ENCODE measurements around the gene NBEA.

The NBEA gene

DNA sequence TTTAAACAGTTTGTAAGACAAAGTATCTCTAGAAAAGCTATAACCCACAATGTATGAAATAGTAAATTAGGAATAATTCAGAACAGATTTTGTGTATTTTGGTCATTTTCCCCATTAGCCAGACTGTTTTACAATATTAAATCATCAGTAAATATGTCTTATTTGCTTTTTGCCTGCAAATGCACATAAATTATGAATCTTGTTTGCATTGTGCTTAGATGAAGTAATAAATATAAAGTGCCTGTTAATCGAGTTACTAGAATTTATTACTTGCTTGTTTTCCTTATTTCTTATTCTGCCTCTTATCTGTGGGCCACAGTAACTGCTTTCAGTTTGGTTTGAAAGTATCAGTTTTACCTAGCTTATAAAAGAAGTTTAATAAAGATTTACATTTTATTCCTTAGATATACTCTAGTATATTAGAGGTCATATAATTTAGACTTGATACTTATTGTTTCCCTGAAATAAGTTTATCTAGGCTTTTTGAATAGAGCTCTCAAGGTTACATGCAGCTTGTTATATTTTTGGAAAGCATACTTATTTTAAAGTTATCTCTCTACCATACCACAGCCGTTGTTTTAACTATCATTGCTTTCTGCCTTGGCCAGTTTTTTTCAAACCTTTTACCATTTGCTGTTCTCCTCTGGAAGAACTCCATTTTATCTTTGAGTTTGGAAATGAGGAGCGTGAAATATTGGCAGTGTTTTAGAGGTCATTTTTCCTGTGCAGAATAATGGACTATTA is 238.0 kb downstream of the NBEA start:
- no peak for DNase-seq (ENCODE audit: low read depth)

DNA sequence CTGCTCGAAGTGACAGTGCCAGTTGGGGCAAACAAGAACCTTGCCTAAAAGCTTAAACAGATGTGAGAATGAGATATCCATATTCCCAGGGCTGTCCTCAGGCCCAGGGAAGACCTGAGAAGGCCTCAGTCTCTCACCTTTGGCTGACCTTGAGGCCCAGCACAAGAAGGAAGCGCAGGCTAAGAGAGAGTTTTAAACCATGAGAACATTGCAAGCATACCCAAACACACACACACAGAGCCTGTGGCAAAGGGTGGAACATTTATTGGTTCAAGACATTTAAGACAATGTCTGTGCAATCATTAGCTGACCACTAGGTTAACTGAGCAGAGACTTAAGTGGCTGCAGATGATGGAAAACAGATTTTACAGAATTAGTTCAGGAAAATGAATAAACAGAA is 248.2 kb downstream of the NBEA start:
- no peak for DNase-seq (ENCODE audit: low read depth)

DNA sequence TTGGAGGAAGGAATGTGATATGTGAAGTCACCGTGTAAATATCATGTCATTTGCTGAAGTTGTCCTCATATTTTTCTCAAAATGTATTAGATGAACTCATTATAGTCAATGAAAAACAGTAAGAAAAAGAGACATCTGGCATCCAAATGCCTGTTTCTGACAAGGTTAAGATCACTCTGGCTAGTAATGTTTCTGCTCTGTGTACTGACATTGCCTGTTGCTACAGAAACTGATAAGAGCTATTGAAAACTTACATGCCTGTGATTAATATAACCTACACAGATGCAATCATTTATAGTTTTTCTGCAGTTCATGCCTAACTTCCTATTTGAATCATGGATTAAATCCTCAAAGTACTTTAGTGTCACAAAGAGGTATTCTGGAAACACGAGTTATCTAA is 249.8 kb downstream of the NBEA start:
- no peak for DNase-seq (ENCODE audit: low read depth)

DNA sequence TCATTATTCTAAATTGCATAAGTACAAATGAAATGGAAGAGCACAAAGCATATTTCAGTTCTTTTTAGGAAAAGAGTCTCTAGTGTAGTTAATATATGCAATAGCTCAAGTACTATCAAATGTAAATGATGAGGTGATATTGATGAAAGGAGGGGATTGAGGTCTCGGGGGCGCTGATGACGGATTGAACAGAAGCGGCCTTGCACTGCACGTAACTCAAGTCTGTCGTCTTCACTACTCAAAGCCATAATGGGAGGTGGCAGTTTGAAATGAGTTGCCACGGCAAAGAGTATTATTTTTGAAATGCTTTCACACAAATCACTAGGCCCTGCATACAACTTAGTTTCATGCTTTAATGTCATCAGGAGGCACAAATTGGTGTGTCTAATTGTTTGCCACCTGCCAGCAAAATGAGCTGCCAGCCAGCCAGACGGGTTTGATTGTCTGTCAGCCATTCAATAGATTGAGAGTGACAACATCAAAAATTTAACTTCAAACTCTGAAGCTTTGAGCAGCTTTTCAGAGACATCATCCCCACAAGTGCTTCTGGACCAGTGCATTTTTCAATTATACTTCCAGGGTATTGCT is 256.6 kb downstream of the NBEA start:
- DNase-seq (ENCODE audit: low read depth): no peak

DNA sequence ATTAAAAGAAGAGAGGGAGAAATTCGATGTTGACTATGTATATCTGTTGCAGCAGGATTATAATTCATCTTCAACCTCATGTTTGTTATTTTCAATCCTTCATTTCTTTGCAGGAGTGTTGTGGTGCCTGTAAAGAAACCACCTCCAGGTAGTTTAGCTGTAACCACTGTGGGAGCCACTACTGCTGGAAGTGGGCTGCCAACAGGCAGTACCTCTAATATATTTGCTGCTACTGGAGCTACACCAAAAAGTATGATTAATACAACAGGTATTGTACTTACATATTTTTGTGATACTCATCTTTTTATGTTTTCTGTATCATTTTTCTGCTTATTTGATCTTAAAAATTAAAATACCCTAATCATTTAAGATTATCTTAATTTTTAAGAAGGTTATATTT is 266.5 kb downstream of the NBEA start:
- no peak for DNase-seq (ENCODE audit: low read depth)

DNA sequence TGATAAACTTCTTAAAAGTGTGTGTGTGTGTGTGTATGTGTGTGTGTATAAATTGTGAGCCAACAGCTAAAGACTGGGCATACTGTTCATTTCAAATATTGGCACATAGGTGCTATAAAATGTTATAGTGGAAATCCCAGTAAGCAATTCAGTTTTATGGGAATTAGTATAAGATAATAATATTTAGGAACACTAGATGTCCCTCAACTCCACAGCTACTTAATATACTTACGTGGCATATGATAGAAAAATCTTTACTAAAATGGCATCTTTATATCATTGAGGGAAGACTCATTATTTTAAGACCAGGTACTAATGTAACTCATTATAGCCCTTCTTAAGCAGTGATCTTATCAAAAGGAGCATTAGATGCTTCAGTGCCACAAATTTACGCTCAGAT is 268.2 kb downstream of the NBEA start:
- DNase-seq (ENCODE audit: low read depth): no peak

DNA sequence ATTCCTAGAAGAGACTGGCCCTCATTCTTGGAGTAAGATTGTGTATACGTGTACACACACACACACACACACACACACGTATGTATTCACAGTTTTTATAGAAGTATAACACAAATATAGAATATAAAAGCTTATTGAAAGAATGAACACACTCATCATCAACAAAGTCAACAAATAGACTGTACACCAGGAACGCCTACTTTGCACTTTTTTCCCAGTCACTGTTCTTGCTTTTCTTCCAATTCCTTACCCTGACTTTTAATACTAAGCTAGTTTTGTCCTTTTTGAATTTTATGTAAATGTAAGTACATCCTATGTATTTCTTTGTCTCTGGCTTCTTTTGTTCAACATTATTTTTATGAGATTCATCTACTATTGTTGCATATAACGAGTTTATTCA is 269.9 kb downstream of the NBEA start:
- DNase-seq (ENCODE audit: low read depth): no peak

DNA sequence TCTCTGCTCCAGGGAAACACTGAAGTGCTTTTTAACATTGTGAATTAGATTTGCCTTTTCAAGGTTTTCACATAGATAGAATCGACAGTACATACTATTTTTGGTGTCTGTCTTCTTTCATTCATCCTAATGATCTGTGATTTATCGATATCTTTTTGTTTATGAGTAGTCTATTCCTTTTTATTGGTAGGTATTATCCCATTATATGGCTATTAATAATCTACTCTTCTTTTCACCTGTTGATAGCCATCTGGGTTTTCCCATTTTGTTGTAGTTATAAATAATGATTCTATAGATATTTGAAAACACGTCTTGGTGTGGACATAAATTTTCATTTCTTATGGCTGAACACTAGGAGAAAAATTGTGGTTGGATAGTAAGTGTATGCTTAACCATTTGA is 271.8 kb downstream of the NBEA start:
- DNase-seq (ENCODE audit: low read depth): no peak

DNA sequence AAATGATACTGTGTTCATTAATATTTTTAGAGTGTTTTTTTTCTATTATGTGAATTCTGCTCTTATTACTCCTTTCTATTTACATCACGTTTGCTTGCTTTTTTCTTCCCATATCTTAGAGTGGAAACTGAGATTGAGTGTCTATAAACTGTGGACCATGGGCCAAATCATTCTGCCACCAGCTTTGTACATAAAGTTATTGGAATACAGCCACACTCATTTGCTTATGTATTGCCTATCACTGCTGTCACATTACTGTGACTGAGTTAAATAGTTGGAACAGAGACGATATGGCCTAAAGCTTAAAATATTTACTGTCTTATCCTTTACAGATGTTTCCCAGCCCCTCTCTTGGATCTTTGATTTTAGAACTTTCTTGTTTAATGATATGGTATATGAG is 274.1 kb downstream of the NBEA start:
- no peak for DNase-seq (ENCODE audit: low read depth)

DNA sequence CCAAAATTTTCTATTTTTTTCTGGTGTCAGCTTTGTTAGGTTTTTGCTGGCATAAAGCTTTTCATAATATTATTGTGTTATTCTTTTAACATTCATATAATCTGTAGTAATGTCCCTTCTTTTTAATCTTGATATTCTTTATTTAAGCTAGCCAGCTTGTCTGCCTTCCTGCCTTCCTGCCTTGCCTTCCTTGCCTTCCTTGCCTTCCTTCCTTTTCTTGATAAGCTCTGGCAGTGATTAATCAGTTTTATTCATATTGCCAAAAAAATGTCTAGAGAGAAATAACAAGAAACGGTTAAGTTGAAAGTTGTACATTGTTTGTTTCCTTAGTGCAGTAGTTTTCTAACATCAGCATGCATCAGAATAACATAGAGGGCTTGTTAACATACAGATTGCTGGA is 277.0 kb downstream of the NBEA start:
- DNase-seq (ENCODE audit: low read depth): no peak

DNA sequence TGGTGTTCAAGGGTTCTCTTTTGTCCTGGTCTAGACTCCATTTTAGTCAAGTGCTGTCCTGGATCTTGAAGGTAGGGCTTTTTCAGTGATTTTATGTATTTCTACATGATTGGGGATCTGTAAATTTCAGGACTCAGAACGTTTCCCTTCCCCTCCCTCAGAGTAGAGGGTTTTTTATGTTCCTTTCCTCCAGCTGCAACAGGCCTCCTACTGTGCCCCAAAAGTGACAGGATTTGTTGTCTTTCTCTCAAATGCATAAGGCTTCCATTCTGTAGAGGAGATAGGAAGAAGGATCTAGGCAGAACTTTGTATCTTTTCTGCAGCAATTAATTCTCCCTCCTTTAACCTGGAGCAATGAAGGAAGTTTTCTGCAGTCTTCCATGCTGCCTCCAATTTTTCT is 283.1 kb downstream of the NBEA start:
- no peak for DNase-seq (ENCODE audit: low read depth)

DNA sequence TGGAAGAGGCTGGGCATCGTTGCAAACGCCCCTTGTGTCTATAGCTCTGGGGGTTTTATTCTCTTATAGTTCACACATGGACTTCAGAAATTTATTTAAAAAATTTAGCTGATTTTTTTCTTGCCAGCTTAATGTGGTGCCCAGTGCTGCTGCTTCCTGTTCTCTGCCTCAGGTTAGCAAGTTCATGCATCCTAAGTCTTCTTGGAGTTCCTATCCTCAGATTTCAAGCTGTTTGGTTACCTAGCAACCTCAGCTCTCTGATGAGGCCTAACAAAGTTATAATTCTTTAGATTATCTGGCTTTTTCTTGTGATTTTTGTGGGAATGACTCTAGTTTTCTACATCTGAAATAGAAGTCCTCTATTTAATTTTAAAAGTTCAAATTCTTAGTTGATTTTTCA is 283.5 kb downstream of the NBEA start:
- DNase-seq (ENCODE audit: low read depth): no peak

DNA sequence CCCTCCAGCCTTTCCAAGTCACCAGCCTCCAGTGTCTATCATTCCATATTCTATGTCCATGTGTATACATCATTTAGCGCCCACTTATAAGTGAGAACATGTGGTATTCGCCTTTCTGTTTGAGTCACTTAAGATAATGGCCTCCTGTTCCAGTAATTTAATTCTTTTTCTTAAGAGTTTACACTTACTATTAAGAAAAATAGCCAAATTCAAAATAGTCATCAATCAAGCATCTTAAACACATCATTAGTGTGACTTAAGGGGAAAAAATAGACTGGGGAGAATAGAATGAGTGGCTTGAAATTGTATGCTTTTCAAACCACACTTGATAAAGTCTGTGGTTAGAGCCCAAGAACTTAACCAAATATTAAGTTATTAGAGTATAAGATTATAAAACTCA is 286.5 kb downstream of the NBEA start:
- no peak for DNase-seq (ENCODE audit: low read depth)

DNA sequence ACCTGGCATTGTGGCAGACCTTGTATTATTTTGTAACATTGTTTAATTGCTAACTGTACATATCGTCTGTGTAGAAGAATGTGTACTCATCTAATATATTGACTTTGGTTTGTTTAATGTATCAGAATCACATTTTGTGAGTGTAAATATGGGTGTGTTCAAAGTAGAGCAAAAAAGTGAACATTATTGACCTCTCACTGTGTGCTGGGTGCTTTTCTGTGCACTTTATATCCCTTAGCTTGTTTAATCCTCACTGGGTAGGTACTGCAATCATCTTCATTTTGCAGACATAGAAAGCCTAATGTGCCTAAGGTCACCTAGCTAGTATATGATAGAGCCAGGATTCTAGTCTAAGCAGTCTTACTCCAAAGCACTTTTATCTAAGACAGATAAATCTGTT is 289.4 kb downstream of the NBEA start:
- DNase-seq (ENCODE audit: low read depth): no peak

DNA sequence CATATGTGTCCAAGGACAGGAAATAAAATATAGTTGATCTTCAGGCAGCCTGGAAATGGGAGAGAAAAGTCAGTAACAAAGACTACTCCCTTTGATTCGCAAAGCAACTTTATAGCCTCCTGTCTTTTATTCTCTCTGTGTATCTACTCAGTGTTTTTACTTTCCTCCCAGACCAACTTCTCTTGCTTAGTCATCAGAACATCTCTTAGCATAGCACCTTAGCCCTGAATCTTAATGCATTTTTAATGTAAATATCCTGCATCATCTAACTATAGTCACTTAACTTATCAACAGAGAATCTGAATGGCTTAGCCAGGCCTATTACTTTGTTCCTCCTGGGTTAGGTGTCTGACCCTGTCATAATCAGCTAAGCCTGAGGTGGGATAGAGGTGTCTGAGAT is 296.2 kb downstream of the NBEA start:
- DNase-seq (ENCODE audit: low read depth): no peak

DNA sequence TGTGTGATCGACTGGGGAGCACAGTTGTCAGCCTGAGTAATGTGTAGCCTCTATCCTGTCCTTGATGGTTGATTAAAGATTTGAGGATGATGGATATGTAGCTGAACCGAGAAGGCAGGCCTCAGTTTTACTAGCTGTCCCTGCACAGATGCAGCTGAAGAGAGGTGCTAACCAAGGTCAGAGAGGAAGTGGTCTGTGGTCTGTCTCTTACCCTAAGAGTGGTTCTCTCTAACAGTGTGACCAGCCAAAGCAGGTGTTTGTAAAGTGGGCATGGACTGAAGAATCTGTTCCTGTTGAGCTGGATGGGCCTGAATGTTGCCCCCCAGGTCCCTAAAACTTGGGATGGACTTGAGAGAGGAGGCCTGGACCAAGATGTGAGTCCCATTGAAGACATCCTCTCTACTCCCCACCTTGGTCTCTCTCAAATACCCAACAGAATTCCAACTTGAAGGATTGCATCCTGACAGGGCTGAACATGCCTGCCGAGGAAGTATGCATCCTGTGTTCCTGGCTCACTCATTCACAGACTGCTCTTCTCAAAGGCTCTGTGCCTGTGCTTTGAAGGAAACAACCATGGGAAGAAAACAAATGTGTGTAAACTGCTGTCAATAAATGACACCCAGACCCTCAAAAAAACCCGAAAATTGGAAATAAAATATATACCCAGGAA is 310.6 kb downstream of the NBEA start:
- DNase-seq (ENCODE audit: low read depth): no peak

DNA sequence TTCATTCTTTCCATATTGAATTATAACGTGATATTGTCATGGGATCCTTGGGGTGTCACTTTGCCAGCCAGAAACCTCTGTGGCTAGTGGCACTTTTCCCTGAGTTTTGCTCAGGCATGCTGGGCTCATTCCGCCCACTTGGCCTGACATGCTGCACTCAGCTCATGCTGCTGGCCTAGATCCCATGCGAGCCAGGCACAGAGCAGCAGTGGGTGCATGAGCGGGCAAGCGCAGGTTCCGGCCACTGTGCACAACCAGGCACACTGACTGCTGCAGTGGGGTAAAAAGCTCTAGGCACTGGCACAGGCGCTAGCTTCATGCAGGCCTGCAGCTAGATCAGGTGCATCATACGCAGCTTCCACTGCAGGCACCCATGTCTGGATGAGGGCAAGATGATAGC is 313.2 kb downstream of the NBEA start:
- DNase-seq (ENCODE audit: low read depth): no peak

DNA sequence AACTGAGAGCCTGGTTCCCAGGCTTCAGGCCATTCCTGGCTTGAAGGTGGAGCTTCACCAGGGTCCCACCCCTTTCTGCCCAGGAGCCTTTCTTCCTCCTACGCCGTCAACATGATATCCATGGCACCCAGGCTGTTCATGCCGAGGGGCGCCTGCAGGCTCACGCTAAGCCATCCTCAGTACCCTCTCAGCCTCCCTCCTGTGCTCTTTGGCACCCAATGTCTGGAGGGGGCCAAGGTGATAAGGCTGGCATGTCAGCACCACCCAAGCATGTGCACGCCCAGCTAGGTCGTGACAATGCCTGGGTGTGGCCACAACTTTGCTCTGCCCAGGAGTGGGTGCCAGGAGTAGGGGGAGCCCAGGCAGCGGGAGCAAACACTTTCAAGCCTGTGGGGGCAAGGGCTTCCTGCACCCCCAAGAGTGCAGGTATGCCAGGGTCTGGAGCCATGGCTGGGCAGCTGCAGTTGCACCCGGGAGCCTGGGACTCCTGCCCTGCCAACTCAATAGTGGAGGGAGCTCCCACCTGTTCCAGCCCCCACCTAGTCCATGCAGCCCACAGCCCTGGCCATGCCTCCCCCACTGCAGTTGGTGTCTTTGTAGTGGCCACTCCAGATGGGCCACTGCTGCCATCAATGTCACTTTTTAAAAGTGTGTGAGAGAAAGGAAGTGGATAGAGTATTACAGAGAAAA is 314.5 kb downstream of the NBEA start:
- DNase-seq (ENCODE audit: low read depth): no peak

DNA sequence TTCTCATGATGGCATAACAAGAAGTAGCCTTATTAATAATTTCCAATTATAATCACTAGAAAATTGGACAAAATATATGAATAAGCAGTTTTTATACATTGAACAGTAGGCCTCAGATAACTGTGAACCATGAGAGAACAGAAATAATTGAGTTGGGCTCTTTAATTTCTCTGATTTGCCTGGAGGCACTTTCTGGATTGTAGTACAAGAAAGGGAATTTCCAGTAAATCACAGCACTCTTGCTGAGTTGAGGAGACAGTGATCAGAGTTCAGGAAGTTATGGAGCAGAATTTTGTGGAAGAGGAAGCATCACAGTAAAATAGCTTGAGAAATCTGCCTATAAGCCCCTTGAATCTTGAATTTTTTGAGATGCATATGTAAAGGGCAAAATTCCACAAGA is 318.2 kb downstream of the NBEA start:
- no peak for DNase-seq (ENCODE audit: low read depth)

DNA sequence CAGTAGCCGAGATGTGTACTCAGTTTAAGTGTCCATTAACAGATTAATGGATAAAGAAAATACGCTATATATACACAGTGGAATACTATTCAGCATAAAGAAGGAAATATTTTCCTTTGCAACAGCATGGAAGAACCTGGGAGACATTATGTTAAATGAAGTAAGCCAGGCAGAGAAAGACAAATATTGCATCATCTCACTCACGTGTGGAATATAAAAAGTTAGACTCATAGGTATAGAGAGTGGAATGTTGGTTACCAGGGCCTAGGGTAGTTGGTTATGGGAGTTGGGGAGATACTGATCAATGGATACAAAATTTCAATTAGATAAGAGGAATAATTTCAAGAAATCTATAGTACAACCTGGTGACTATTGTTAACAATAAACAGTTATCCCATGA is 324.3 kb downstream of the NBEA start:
- DNase-seq (ENCODE audit: low read depth): no peak

DNA sequence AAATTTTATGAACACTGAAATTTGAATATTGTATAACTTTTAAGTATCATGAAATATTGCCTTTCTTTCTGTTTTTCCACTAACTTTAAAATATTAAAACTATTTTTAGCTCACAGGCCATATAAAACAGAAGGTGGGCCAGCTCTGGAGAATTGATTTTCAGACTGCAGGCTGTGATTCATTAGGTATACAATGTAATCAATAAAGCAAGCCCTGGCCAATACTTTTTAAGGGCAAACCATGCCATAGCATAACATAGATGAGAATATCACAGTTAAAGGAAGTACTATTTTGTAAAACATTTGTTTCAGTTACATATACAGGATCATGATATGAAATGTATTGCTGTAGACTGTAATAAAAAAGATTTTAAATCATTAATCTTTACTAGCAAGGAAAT is 336.8 kb downstream of the NBEA start:
- no peak for DNase-seq (ENCODE audit: low read depth)

DNA sequence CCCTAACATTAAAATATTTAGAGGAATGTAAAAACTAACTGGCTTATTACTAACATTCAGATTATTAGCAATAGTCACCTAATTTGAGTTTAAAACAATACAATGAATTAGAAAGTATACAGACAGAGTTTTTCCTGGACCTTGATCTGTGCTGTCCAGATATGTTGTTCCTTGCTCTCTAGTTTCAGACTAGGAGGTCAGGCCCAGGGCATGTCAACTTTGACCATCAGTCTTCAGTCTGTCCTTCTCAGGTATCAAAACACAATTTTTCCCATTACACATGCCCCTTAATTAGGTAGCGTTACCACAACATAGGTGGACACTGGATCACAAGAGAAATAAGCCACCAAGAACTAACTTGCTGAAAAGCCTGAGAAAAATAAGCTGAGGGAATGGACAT is 337.4 kb downstream of the NBEA start:
- no peak for DNase-seq (ENCODE audit: low read depth)

DNA sequence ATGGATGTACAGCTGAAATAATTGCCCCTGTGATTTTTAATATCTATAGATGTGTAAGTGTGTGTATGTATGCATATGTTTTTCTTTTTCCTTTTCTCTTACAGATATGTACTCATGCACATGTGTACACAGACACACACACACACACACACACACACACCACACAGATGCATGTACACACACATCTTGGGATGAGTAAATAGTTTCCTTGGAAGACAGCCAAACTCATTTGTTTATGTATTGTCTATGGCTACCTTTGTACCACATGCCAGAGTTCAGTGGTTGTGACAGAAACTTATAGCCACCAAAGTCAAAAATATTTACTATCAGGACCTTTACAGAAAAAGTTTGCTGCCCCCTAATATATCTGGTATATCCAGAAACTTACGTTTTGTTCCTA is 341.8 kb downstream of the NBEA start:
- DNase-seq (ENCODE audit: low read depth): no peak

Data from activated T-helper 1 cell treated with Interleukin-2 at 50 U/mL for 16 hours (primary cell).